H9 (cell line): Measurements from ENCODE around the gene CDH24. TPM values are rescaled to one million over a fixed set of nuclear protein-coding genes. Genes with fewer than 3 reads are reported as not detected.

ENCODE experiments used
- DNase-seq: peaks from one replicate; pipeline ENCODE4 v3.0.0-alpha.2; 2017
- H2AFZ ChIP-seq: one replicate; pipeline ENCODE4 v1.6.1; 2013; ENCODE audit warnings: mild to moderate bottlenecking, low read length, control low read depth, moderate library complexity
- H2AK5ac ChIP-seq: 2 replicates; pipeline ENCODE4 v1.6.1; 2013; ENCODE audit warnings: low read length, control low read depth, mixed read lengths; ENCODE audit not compliant: insufficient read length
- H2BK120ac ChIP-seq: one replicate; pipeline ENCODE4 v1.6.1; 2013; ENCODE audit warnings: low read depth, mild to moderate bottlenecking, low read length, control low read depth, inconsistent platforms; ENCODE audit not compliant: poor library complexity, severe bottlenecking
- H2BK12ac ChIP-seq: 2 replicates; pipeline ENCODE4 v1.6.1; 2013; ENCODE audit warnings: low read length, control low read depth, mixed read lengths, low read depth; ENCODE audit not compliant: insufficient read length
- H2BK15ac ChIP-seq: 2 replicates; pipeline ENCODE4 v1.6.1; 2013; ENCODE audit warnings: low read depth, low read length, control low read depth
- H2BK20ac ChIP-seq: one replicate; pipeline ENCODE4 v1.6.1; 2013; ENCODE audit warnings: low read depth, mild to moderate bottlenecking, low read length, control low read depth, inconsistent platforms; ENCODE audit not compliant: poor library complexity, severe bottlenecking
- H2BK5ac ChIP-seq: 2 replicates; pipeline ENCODE4 v1.6.1; 2013; ENCODE audit warnings: low read length, control low read depth, mixed read lengths; ENCODE audit not compliant: insufficient read length
- H3K14ac ChIP-seq: 2 replicates; pipeline ENCODE4 v1.6.1; 2013; ENCODE audit warnings: low read length, control low read depth; ENCODE audit not compliant: insufficient read depth
- H3K18ac ChIP-seq: 2 replicates; pipeline ENCODE4 v1.6.1; 2013; ENCODE audit warnings: low read depth, mild to moderate bottlenecking, mixed read lengths, low read length, control low read depth; ENCODE audit not compliant: insufficient read length
- H3K23ac ChIP-seq: 2 replicates; pipeline ENCODE4 v1.6.1; 2013; ENCODE audit warnings: low read length, control low read depth, mixed read lengths, low read depth; ENCODE audit not compliant: insufficient read length
- H3K23me2 ChIP-seq: 2 replicates; pipeline ENCODE4 v1.6.1; 2013; ENCODE audit warnings: low read depth, mild to moderate bottlenecking, mixed read lengths, low read length, control low read depth; ENCODE audit not compliant: insufficient read length, poor library complexity, severe bottlenecking
- H3K27ac ChIP-seq: 2 replicates; pipeline ENCODE4 v1.5.1; 2013; ENCODE audit warnings: low read length, control low read depth, mixed read lengths, low read depth; ENCODE audit not compliant: insufficient read length
- H3K27me3 ChIP-seq: 2 replicates; pipeline ENCODE4 v1.6.1; 2013; ENCODE audit warnings: low read length, control low read depth, inconsistent platforms; ENCODE audit not compliant: insufficient read depth
- H3K4ac ChIP-seq: 2 replicates; pipeline ENCODE4 v1.6.1; 2013; ENCODE audit warnings: low read depth, mild to moderate bottlenecking, control low read depth, inconsistent platforms, low read length, moderate library complexity
- H3K4me1 ChIP-seq: 2 replicates; pipeline ENCODE4 v1.6.1; 2013; ENCODE audit warnings: low read length, control low read depth, inconsistent platforms; ENCODE audit not compliant: insufficient read depth
- H3K4me2 ChIP-seq: 2 replicates; pipeline ENCODE4 v1.6.1; 2013; ENCODE audit warnings: low read length, control low read depth, mixed read lengths; ENCODE audit not compliant: insufficient read length, insufficient read depth
- H3K56ac ChIP-seq: 2 replicates; pipeline ENCODE4 v1.6.1; 2013; ENCODE audit warnings: low read depth, mild to moderate bottlenecking, mixed read lengths, low read length, control low read depth; ENCODE audit not compliant: insufficient read length
- H3K79me1 ChIP-seq: 2 replicates; pipeline ENCODE4 v1.6.1; 2013; ENCODE audit warnings: low read depth, mild to moderate bottlenecking, moderate library complexity, low read length, control low read depth, inconsistent platforms; ENCODE audit not compliant: insufficient read depth, poor library complexity, severe bottlenecking
- H3K79me2 ChIP-seq: 2 replicates; pipeline ENCODE4 v1.6.1; 2013; ENCODE audit warnings: low read length, control low read depth, inconsistent platforms; ENCODE audit not compliant: insufficient read depth
- H3K9ac ChIP-seq: 2 replicates; pipeline ENCODE4 v1.6.1; 2013; ENCODE audit warnings: low read length, control low read depth, mixed read lengths; ENCODE audit not compliant: insufficient read length; ENCODE audit errors: extremely low read depth
- H3K9me3 ChIP-seq: one replicate; pipeline ENCODE4 v1.6.1; 2013; ENCODE audit warnings: low read depth, low read length, inconsistent platforms; ENCODE audit not compliant: control insufficient read depth
- H3T11ph ChIP-seq: one replicate; pipeline ENCODE4 v1.6.1; 2013; ENCODE audit warnings: mild to moderate bottlenecking, low read length, control low read depth, inconsistent platforms
- H4K20me1 ChIP-seq: one replicate; pipeline ENCODE4 v1.6.1; 2013; ENCODE audit not compliant: control insufficient read depth, insufficient read length, insufficient read depth
- H4K5ac ChIP-seq: 2 replicates; pipeline ENCODE4 v1.6.1; 2013; ENCODE audit warnings: low read depth, mild to moderate bottlenecking, mixed read lengths, low read length, control low read depth; ENCODE audit not compliant: insufficient read length
- H4K8ac ChIP-seq: replicated peaks from 2 replicates; pipeline ENCODE4 v1.6.1; 2013; ENCODE audit warnings: low read length, control low read depth, mixed read lengths, low read depth; ENCODE audit not compliant: insufficient read length
- H4K91ac ChIP-seq: 2 replicates; pipeline ENCODE4 v1.6.1; 2013; ENCODE audit warnings: low read depth, mild to moderate bottlenecking, moderate library complexity, mixed read lengths, low read length, control low read depth; ENCODE audit not compliant: insufficient read length
- H3K27ac Mint-ChIP-seq, 3 experiments: 2 replicates in 2 of 3; 3 replicates in 1 of 3; pipeline ENCODE4 v1.8.0; 2020 to 2021; ENCODE audit warnings: mixed read lengths in 3 of 3, mild to moderate bottlenecking in 1 of 3, moderate library complexity in 1 of 3
- H3K27me3 Mint-ChIP-seq: 2 replicates; pipeline ENCODE4 v1.8.0; 2021; ENCODE audit warnings: low read depth, mild to moderate bottlenecking, moderate library complexity, mixed read lengths
- H3K36me3 Mint-ChIP-seq, 3 experiments: 2 replicates in 2 of 3; 3 replicates in 1 of 3; pipeline ENCODE4 v1.8.0; 2020 to 2021; ENCODE audit warnings: low read depth in 3 of 3, mixed read lengths in 3 of 3; ENCODE audit not compliant: insufficient read depth in 1 of 3
- H3K4me1 Mint-ChIP-seq, 2 experiments: 2 replicates each; pipeline ENCODE4 v1.8.0; 2020; ENCODE audit warnings: mixed read lengths in 2 of 2
- H3K4me3 Mint-ChIP-seq, 2 experiments: 2 replicates in 1 of 2; 3 replicates in 1 of 2; pipeline ENCODE4 v1.8.0; 2020 to 2021; ENCODE audit warnings: mild to moderate bottlenecking in 2 of 2, mixed read lengths in 2 of 2, moderate library complexity in 1 of 2
- H3K9me3 Mint-ChIP-seq, 2 experiments: 2 replicates in 1 of 2; 3 replicates in 1 of 2; pipeline ENCODE4 v1.8.0; 2020; ENCODE audit warnings: mild to moderate bottlenecking in 2 of 2, mixed read lengths in 2 of 2, moderate library complexity in 1 of 2
- CTCF ChIP-seq: fragments of 200-600 bp; sonication (generic); conservative IDR thresholded peaks from 3 replicates; pipeline ENCODE4 v1.8.0; 2021; ENCODE audit warnings: antibody characterized with exemption, mild to moderate bottlenecking
- WGBS: extraction: QIAGEN DNeasy Blood & Tissue Kit; methylation state at CpG from one replicate; pipeline ENCODE4 v1.1.7; 2013; ENCODE audit warnings: missing lambda C conversion rate, low lambda C conversion rate, mixed read lengths; ENCODE audit not compliant: insufficient read length; ENCODE audit errors: extremely low coverage; 5-methylcytosine and 5-hydroxymethylcytosine counted together
- total RNA-seq: library from RNA; stranded (reverse); gene quantifications from 2 replicates; pipeline ENCODE4 v1.2.1, GENCODE V29; 2021

The CDH24 gene
- total RNA-seq, 1 experiment from 2014 or later, result 16.7 TPM

- peak overlapping the region in 1 of 3 experiments; percentile 70; a peak in 1 of 7 replicates for H3K27ac Mint-ChIP-seq
Measured at GRCh38 chr14:23045419-23046357, 11.6 kb downstream of the CDH24 start.

More at GRCh38 chr14:23045419-23046357, 11.6 kb downstream of the CDH24 start:
- TF ChIP-seq CTCF, result no peak
- Histone ChIP-seq H4K8ac (no peak overlapping the region), H4K20me1 (no peaks in the 10 kb centered on the region), H3K23me2 (no peaks in the 10 kb centered on the region), H3K4me2 (no peak overlapping the region), H2BK15ac (no peak overlapping the region), H3K18ac (no peak overlapping the region), H4K91ac (no peak overlapping the region), H2BK120ac (no peak overlapping the region), H4K5ac (no peak overlapping the region), H3T11ph (no peak overlapping the region), H3K14ac (no peak overlapping the region), H2BK20ac (no peak overlapping the region), H3K9me3 (no peaks in the 10 kb centered on the region), H3K23ac (no peak overlapping the region), H3K27me3 (no peaks in the 10 kb centered on the region), H3K79me2 (no peaks in the 10 kb centered on the region), H3K56ac (no peak overlapping the region), H3K9ac (no peak overlapping the region), H2AK5ac (no peak overlapping the region), H3K27ac (no peak overlapping the region), H3K4ac (no peak overlapping the region), H3K79me1 (no peaks in the 10 kb centered on the region), H2BK5ac (no peak overlapping the region), H3K4me1 (no peaks in the 10 kb centered on the region), H2AFZ (no peak overlapping the region), H2BK12ac (no peak overlapping the region)
- Mint-ChIP-seq H3K4me3 (no peak overlapping the region), H3K4me1 (peaks cover 6 to 15% of the 10 kb centered on the region in 2 experiments), H3K9me3 (no peaks in the 10 kb centered on the region), H3K27me3 (peaks cover 1% of the 10 kb centered on the region; the same call in 1 of the 2 replicates), H3K36me3 (peaks cover 7 to 17% (median 16%) of the 10 kb centered on the region in 3 experiments)
- WGBS, result no CpG with 5 or more reads among the region's 13 CpGs
- no peak for DNase-seq
